Measurements from ENCODE around the gene VPS9D1.

The VPS9D1 gene

GRCh38 chr16:89732142-89732917 is 11.6 kb upstream of the VPS9D1 start:
- DNase-seq: no peak

- no peak for DNase-seq
These were observed 10.0 kb upstream of the VPS9D1 start for GRCh38 chr16:89730610-89731234.

- no peak for DNase-seq
These were observed 9.3 kb upstream of the VPS9D1 start for GRCh38 chr16:89729863-89730593.

- DNase-seq: no peak
These were observed 8.6 kb upstream of the VPS9D1 start for GRCh38 chr16:89729293-89729692.

- no peak for DNase-seq
These were observed 6.9 kb upstream of the VPS9D1 start for GRCh38 chr16:89727406-89728120.

- DNase-seq: no peak
These were observed 2.9 kb upstream of the VPS9D1 start for GRCh38 chr16:89723279-89724250.

GRCh38 chr16:89722392-89723278 is 1.9 kb upstream of the VPS9D1 start:
- no peak for DNase-seq

- DNase-seq: no peak
These were observed 1.1 kb upstream of the VPS9D1 start for GRCh38 chr16:89721546-89722391.

GRCh38 chr16:89720551-89720812 is 216 bp downstream of the VPS9D1 start:
- no peak for DNase-seq

GRCh38 chr16:89717688-89718505 is 2.8 kb downstream of the VPS9D1 start:
- no peak for DNase-seq

- DNase-seq: no peak
These were observed 3.6 kb downstream of the VPS9D1 start for GRCh38 chr16:89716916-89717687.

GRCh38 chr16:89716493-89716892 is 4.2 kb downstream of the VPS9D1 start:
- no peak for DNase-seq

GRCh38 chr16:89712274-89712781 is 8.4 kb downstream of the VPS9D1 start:
- no peak for DNase-seq

GRCh38 chr16:89711601-89712273 is 9.0 kb downstream of the VPS9D1 start:
- DNase-seq: no peak

- no peak for DNase-seq
These were observed 9.8 kb downstream of the VPS9D1 start for GRCh38 chr16:89710709-89711564.

- DNase-seq: no peak
These were observed 10.8 kb downstream of the VPS9D1 start for GRCh38 chr16:89709716-89710432.

All from NCI-H510A treated with DMSO at 0.1 percent for 48 hours (cell line).